LNCaP clone FGC (cell line): ENCODE measurements around the gene NQO1.
A peak's percentile ranks its signal among the peaks of the same experiment; 100 is the strongest.

ENCODE experiments used
- DNase-seq: peaks from one replicate; pipeline ENCODE4 v3.0.0-alpha.2; 2011; ENCODE audit warnings: low read depth
- H3K4me3 ChIP-seq: 2 replicates; pipeline ENCODE4 v1.5.1; 2011; ENCODE audit warnings: mild to moderate bottlenecking, low read depth, low read length, control low read depth
- CTCF ChIP-seq: IDR thresholded peaks from 2 replicates; pipeline ENCODE4 v1.5.1; 2012; ENCODE audit warnings: mild to moderate bottlenecking; ENCODE audit not compliant: control insufficient read depth, insufficient read depth; ENCODE audit errors: extremely low read depth

Gene NQO1

DNA sequence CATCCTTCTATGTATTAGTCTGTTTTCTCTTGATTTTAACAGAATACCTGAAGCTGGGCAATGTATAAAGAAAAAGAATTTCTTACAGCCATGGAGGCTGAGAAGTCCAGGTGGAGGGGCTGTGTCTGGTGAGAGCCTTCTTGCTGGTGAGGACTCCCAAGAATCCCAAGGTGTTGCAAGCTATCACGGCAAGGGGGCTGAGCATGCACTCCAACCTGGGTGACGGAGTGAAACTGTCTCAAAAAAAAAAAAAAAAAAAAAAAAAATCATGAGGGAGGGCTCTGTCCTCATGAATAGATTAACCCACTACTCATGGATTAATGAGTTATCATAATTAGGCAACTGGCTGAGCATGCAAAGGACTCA, 19.4 kb downstream of the NQO1 start:
- DNase-seq = no peak
- H3K4me3 ChIP-seq = peak overlapping the region; percentile 2; the same call in 1 of the 2 replicates
- no peak for TF ChIP-seq CTCF

GRCh38 chr16:69706256-69706974, 19.9 kb downstream of the NQO1 start:
- peak; percentile 76 for DNase-seq
- TF ChIP-seq CTCF = no peak
- peak overlapping the region; percentile 2; the same call in 1 of the 2 replicates for H3K4me3 ChIP-seq

DNA sequence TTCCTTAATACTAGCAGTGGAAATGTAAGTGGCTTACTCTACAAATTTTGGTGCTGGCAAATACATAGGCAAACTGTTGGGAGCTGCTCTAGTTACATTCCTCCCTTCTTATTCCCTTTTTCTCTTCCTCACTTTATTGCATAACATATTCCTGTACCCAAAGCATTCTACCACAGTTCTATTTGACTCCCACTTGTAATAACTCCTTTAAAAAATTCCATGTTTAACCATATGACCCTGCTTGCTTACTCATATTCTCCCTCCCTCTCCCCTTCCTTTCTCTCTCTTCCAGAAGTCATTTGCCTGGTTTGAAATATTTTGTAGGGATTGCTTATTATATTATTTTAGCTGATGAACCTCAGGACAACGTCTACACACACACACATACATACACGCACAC, 22.7 kb downstream of the NQO1 start:
- H3K4me3 ChIP-seq = no peak overlapping the region
- DNase-seq = no peak
- no peak for TF ChIP-seq CTCF

DNA sequence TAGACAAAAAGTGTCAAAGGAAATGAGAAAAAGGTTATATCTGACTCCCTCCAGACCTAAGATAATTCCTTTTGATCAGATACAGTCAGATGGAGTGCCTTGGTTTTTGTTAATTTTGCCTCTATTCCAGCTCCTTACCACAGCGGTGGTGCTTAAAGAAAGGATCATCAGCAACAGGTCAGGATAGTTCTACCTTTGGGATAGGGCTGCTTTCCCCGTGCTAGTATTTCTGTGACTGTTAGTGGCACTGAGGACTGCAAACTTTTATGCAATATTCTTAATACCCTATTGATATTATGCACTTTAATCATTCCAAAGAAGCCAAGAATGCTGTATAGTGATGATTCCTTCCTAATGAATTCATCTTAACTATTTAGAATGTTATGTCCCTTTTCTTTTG, 24.5 kb downstream of the NQO1 start:
- no peak for TF ChIP-seq CTCF
- no peak overlapping the region for H3K4me3 ChIP-seq

DNA sequence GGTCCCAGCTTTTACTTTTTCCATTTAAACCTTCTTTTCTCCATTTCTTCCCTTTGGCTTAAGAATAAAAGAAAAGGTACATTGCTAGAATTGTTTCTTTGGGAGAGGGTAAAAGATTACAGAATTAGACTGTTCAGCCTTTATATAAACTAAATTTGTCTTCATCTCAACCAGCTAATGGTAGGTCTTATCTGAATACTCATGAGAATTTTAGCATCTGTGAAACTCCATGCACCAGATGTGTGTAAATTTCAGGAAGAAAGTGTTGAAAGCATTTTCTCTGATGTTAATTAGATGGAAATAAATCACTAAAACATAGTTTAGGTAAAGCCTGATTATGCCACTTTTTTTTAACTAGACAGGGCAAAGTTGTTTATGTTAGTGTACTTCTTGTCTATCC, 24.9 kb downstream of the NQO1 start:
- TF ChIP-seq CTCF = no peak
- no peak overlapping the region for H3K4me3 ChIP-seq
- no peak for DNase-seq

More for the DNA sequence above, 24.5 kb downstream of the NQO1 start:
- DNase-seq = no peak

DNA sequence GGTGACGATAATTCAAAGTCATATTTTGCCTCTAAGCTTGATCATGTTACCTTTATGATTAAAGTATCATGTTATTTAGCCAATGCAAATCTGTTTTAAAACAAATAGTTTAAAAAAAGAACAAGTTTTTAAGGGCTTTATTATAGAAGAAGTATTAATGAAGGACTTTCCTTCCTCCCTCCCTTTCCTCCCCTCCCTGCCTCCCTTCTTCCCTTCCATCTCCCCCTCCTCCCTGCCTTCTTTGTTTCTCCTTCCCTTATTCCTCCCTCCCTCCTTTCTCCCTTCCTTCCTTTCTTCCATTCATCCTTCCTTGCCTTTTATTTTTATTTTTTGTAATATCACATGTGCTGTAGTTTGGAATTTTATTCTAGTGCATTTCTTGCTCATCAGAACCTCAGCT, 26.4 kb downstream of the NQO1 start:
- H3K4me3 ChIP-seq = no peak overlapping the region
- DNase-seq = no peak
- no peak for TF ChIP-seq CTCF

DNA sequence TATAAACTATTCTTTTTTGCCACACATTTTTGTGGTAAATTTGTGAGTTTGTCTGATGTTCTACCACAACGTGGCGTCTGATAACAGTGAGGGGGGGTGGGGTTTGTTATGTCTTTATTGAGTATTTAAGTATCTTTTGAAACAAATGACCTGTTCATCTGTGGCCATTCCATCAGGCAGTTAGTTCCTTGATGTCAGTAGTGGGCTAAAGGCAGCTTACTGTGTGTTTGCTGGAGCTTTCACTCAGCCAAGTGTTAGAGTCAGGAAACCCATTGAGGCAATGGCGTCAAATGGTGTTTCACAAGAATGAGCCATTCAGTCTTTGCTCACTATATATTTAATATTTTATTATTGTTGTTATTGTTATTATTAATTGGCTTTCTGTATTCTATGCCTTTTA, 28.0 kb downstream of the NQO1 start:
- no peak for TF ChIP-seq CTCF
- no peak for DNase-seq
- H3K4me3 ChIP-seq = no peak overlapping the region
